Measurements from ENCODE around the gene TTC13. TPM values are rescaled to one million over a fixed set of nuclear protein-coding genes. Genes with fewer than 3 reads are reported as not detected.

The TTC13 gene, protein sequence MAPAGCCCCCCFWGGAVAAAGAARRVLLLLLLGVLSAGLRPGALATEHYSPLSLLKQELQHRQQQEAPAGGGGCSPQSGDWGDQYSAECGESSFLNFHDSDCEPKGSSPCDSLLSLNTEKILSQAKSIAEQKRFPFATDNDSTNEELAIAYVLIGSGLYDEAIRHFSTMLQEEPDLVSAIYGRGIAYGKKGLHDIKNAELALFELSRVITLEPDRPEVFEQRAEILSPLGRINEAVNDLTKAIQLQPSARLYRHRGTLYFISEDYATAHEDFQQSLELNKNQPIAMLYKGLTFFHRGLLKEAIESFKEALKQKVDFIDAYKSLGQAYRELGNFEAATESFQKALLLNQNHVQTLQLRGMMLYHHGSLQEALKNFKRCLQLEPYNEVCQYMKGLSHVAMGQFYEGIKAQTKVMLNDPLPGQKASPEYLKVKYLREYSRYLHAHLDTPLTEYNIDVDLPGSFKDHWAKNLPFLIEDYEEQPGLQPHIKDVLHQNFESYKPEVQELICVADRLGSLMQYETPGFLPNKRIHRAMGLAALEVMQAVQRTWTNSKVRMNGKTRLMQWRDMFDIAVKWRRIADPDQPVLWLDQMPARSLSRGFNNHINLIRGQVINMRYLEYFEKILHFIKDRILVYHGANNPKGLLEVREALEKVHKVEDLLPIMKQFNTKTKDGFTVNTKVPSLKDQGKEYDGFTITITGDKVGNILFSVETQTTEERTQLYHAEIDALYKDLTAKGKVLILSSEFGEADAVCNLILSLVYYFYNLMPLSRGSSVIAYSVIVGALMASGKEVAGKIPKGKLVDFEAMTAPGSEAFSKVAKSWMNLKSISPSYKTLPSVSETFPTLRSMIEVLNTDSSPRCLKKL
- 10 to 100 TPM; 13.4 to 15.5 TPM for total RNA-seq

- ATAC-seq (peak; percentile 98), DNase-seq (peak; percentile 99)
- ChIA-PET CTCF (interaction anchor here (0.7 to 1.8 kb wide), 4 partner anchors 12 to 57 kb away, joined by 3 to 5 read pairs (median 4); no protein-coding TSS in a partner anchor), POLR2A (interaction anchor here (1.0 to 1.8 kb wide), 6 partner anchors 19 to 233 kb away, joined by 3 to 6 read pairs (median 4); no protein-coding TSS in a partner anchor)
- intact Hi-C loops (cut with micrococcal nuclease) = loop anchor here (5.0 kb wide), 1 partner anchor 61 kb away; no protein-coding TSS in a partner anchor
- H3K27me3 Mint-ChIP-seq = no peaks in the 10 kb centered on the region
- H3K4me3 Mint-ChIP-seq = peak within 1 kb of the TSS; percentile 87
- peaks cover 36% of the 10 kb centered on the region for H3K4me1 Mint-ChIP-seq (ENCODE audit: low read depth)
- H3K9me3 Mint-ChIP-seq = no peaks in the 10 kb centered on the region
- H3K27ac Mint-ChIP-seq = peak within 1 kb of the TSS; percentile 94
- no peak for TF ChIP-seq CTCF (IDR thresholded peaks at IDR 0.05)
- H3K36me3 Mint-ChIP-seq (ENCODE audit: low read depth) = peaks cover 24% of the 10 kb centered on the region
These were observed at the start of gene TTC13, which contains the start of gene ARV1 for GRCh38 chr1:230978491-230979388. Gene TTC13, minus strand, starts transcription at chr1:230978861. Its CDS starts 31 bp downstream, at chr1:230978830. Gene ARV1, plus strand, starts transcription at chr1:230979094. Its CDS starts 12 bp downstream, at chr1:230979106.

DNA sequence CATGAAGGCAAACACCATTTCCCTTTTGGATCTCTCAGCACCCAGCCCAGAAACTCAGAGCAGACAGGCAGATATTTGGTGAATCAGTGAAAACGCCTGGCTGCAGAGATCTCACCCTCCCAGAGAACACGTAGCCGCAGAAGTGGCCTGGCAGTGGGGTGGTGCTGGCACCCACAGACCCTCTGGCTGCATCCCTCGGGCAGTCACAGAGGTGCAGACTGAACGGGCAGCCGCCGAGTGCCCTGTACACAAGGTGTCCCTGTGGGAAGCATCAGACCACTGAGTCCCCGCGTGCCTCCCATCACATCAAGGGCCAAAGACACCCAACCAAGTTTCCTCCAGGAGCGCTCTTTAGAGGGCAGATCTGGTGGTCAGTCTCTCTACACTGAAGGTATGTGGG is 49.3 kb upstream of the TTC13 start:
- DNase-seq = no peak
- no peak for ATAC-seq
- Mint-ChIP-seq H3K36me3 (ENCODE audit: low read depth) (peaks cover 4% of the 10 kb centered on the region), H3K9me3 (no peaks in the 10 kb centered on the region), H3K27me3 (no peaks in the 10 kb centered on the region), H3K4me1 (ENCODE audit: low read depth) (peaks cover 8% of the 10 kb centered on the region), H3K4me3 (no peak overlapping the region), H3K27ac (no peak overlapping the region)
- intact Hi-C loops (cut with micrococcal nuclease) = no loop called here
- ChIA-PET POLR2A (interaction anchor here (1.3 kb wide), 1 partner anchor 11 kb away, joined by 5 read pairs; no protein-coding TSS in a partner anchor), CTCF (interaction anchor here (1.0 kb wide), 1 partner anchor 34 kb away, joined by 3 read pairs; no protein-coding TSS in a partner anchor)
- no peak for TF ChIP-seq CTCF (IDR thresholded peaks at IDR 0.05)

DNA sequence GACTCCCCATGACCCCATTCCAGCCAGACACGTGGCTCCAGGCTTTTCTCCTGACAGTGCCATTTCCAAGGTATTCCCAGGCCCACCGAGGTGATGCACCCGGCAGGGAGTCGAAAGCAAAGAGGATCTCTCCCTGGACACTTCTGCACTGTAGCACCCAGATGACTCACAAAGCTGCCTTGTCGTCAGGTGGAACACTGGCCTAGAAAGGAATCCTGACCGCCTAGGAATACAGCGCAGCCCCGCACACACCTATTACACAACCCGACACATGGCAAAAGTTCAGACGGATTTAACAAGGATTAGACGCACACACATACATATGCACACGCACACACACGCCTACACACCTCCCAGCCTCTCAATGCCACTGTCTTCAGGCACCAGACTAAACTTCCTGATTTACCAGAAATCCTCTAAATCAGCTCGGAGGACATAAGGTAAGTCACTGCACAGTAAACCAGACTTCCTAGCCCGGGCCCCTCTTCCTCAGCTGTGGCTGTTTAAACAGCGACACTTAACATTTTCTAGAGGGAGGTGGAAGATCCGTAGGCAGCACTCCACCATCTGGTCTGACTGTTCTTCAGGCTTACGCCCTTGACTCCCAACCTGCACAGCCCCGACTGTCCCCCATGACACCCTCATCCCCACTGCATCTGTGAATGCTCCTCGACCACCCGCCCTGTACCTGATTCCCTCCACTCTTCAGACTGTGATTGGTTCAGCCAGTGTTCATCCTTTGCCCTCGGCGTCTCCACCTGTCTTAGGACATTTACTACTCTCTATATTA is 48.7 kb upstream of the TTC13 start:
- Mint-ChIP-seq H3K9me3 (no peaks in the 10 kb centered on the region), H3K4me1 (ENCODE audit: low read depth) (peaks cover 8% of the 10 kb centered on the region), H3K4me3 (no peak overlapping the region), H3K27me3 (no peaks in the 10 kb centered on the region), H3K27ac (no peak overlapping the region), H3K36me3 (ENCODE audit: low read depth) (peaks cover 4% of the 10 kb centered on the region)
- ATAC-seq = no peak
- no peak for DNase-seq
- ChIA-PET POLR2A (no interaction called here), CTCF (no interaction called here)
- no peak for TF ChIP-seq CTCF (IDR thresholded peaks at IDR 0.05)
- intact Hi-C loops (cut with micrococcal nuclease) = no loop called here

GRCh38 chr1:231026576-231026975 is 47.9 kb upstream of the TTC13 start:
- H3K4me1 Mint-ChIP-seq (ENCODE audit: low read depth) = peaks cover 8% of the 10 kb centered on the region
- ChIA-PET POLR2A (no interaction called here), CTCF (no interaction called here)
- intact Hi-C loops (cut with micrococcal nuclease) = no loop called here
- ATAC-seq = no peak
- no peak overlapping the region for H3K4me3 Mint-ChIP-seq
- TF ChIP-seq CTCF (IDR thresholded peaks at IDR 0.05) = no peak
- no peaks in the 10 kb centered on the region for H3K9me3 Mint-ChIP-seq
- no peak overlapping the region for H3K27ac Mint-ChIP-seq
- no peaks in the 10 kb centered on the region for H3K27me3 Mint-ChIP-seq
- peaks cover 4% of the 10 kb centered on the region for H3K36me3 Mint-ChIP-seq (ENCODE audit: low read depth)
- DNase-seq = no peak
